ENCODE data around the gene CELSR1. TPM values are rescaled to one million over a fixed set of nuclear protein-coding genes. Genes with fewer than 3 reads are reported as not detected.

The CELSR1 gene
- total RNA-seq, 1 experiment from 2014 or later = 33.2 TPM

GRCh38 chr22:46541536-46541935 lies 4.1 kb upstream of the CELSR1 start:
- Histone ChIP-seq H3K9me3 (no peaks in the 10 kb centered on the region), H3K4me3 (ENCODE audit: low read depth, low read length) (no peak overlapping the region), H3K36me3 (ENCODE audit: control insufficient read depth, insufficient read depth, low read length) (no peaks in the 10 kb centered on the region), H3K4me1 (peaks cover 21% of the 10 kb centered on the region), H3K27me3 (replicated peaks; ENCODE audit: control insufficient read depth, insufficient read depth, low read length) (no peaks in the 10 kb centered on the region)
- ChIA-PET CTCF (interaction anchor here (0.5 to 2.1 kb wide), 5 partner anchors 110 to 206 kb away, joined by 5 to 16 read pairs (median 6); no protein-coding TSS in a partner anchor), POLR2A (interaction anchor here (0.6 kb wide), 1 partner anchor 22 kb away, joined by 4 read pairs; no protein-coding TSS in a partner anchor)
- no peak overlapping the region for H3K27ac Mint-ChIP-seq (ENCODE audit: unreplicated experiment)
- BruUV-seq (replicated peaks) = no TSS peak
- no peak for DNase-seq
- no peaks in the 10 kb centered on the region for H3K9me3 Mint-ChIP-seq (ENCODE audit: unreplicated experiment)
- TF ChIP-seq CTCF (IDR thresholded peaks at IDR 0.05; ENCODE audit: insufficient read depth in 1 of 2, low read depth in 1 of 2, low read length in 1 of 2, severe bottlenecking in 1 of 2, unreplicated experiment in 1 of 2) = no peak
- no peaks in the 10 kb centered on the region for H3K36me3 Mint-ChIP-seq (ENCODE audit: insufficient read depth, unreplicated experiment)
- peaks cover 12% of the 10 kb centered on the region for H3K4me1 Mint-ChIP-seq (ENCODE audit: low read depth, unreplicated experiment)
- H3K4me3 Mint-ChIP-seq (ENCODE audit: unreplicated experiment) = no peak overlapping the region
- H3K27me3 Mint-ChIP-seq (ENCODE audit: insufficient read depth, unreplicated experiment) = no peaks in the 10 kb centered on the region
- intact Hi-C loops (cut with micrococcal nuclease; ENCODE audit: unreplicated experiment) = loop anchor here (5.0 kb wide), 1 partner anchor 59 kb away; no protein-coding TSS in a partner anchor

- H3K27me3 ChIP-seq (replicated peaks; ENCODE audit: control insufficient read depth, insufficient read depth, low read length) = no peaks in the 10 kb centered on the region
- Mint-ChIP-seq H3K4me3 (ENCODE audit: unreplicated experiment) (no peak overlapping the region), H3K27ac (ENCODE audit: unreplicated experiment) (no peak overlapping the region), H3K36me3 (ENCODE audit: insufficient read depth, unreplicated experiment) (no peaks in the 10 kb centered on the region), H3K27me3 (ENCODE audit: insufficient read depth, unreplicated experiment) (no peaks in the 10 kb centered on the region), H3K9me3 (ENCODE audit: unreplicated experiment) (no peaks in the 10 kb centered on the region), H3K4me1 (ENCODE audit: low read depth, unreplicated experiment) (peaks cover 12% of the 10 kb centered on the region)
- ChIA-PET CTCF (interaction anchor here (0.5 kb wide), 1 partner anchor 205 kb away, joined by 6 read pairs; no protein-coding TSS in a partner anchor), POLR2A (interaction anchor here (0.6 kb wide), 1 partner anchor 23 kb away, joined by 4 read pairs; no protein-coding TSS in a partner anchor)
- no TSS peak for BruUV-seq (replicated peaks)
- TF ChIP-seq CTCF (IDR thresholded peaks at IDR 0.05; ENCODE audit: insufficient read depth in 1 of 2, low read depth in 1 of 2, low read length in 1 of 2, severe bottlenecking in 1 of 2, unreplicated experiment in 1 of 2) = no peak
- peaks cover 20% of the 10 kb centered on the region for H3K4me1 ChIP-seq
- no peaks in the 10 kb centered on the region for H3K36me3 ChIP-seq (ENCODE audit: control insufficient read depth, insufficient read depth, low read length)
- intact Hi-C loops (cut with micrococcal nuclease; ENCODE audit: unreplicated experiment) = loop anchor here (5.0 kb wide), 1 partner anchor 59 kb away; no protein-coding TSS in a partner anchor
- DNase-seq = no peak
- no peak overlapping the region for H3K4me3 ChIP-seq (ENCODE audit: low read depth, low read length)
- no peaks in the 10 kb centered on the region for H3K9me3 ChIP-seq
Observed at GRCh38 chr22:46540874-46541273, 3.5 kb upstream of the CELSR1 start.

- no peak for TF ChIP-seq CTCF (IDR thresholded peaks at IDR 0.05; ENCODE audit: insufficient read depth in 1 of 2, low read depth in 1 of 2, low read length in 1 of 2, severe bottlenecking in 1 of 2, unreplicated experiment in 1 of 2)
- H3K4me1 Mint-ChIP-seq (ENCODE audit: low read depth, unreplicated experiment) = peaks cover 12% of the 10 kb centered on the region
- no peaks in the 10 kb centered on the region for H3K36me3 Mint-ChIP-seq (ENCODE audit: insufficient read depth, unreplicated experiment)
- no TSS peak for BruUV-seq (replicated peaks)
- peak in 1 of 2 experiments; percentile 35 for DNase-seq
- intact Hi-C loops (cut with micrococcal nuclease; ENCODE audit: unreplicated experiment) = no loop called here
- Histone ChIP-seq H3K4me1 (peaks cover 20% of the 10 kb centered on the region), H3K27me3 (replicated peaks; ENCODE audit: control insufficient read depth, insufficient read depth, low read length) (no peaks in the 10 kb centered on the region), H3K9me3 (no peaks in the 10 kb centered on the region), H3K4me3 (ENCODE audit: low read depth, low read length) (no peak overlapping the region), H3K36me3 (ENCODE audit: control insufficient read depth, insufficient read depth, low read length) (peaks cover 1% of the 10 kb centered on the region; the same call in 1 of the 2 replicates)
- H3K4me3 Mint-ChIP-seq (ENCODE audit: unreplicated experiment) = peak overlapping the region; percentile 83
- H3K27ac Mint-ChIP-seq (ENCODE audit: unreplicated experiment) = no peak overlapping the region
- H3K27me3 Mint-ChIP-seq (ENCODE audit: insufficient read depth, unreplicated experiment) = no peaks in the 10 kb centered on the region
- ChIA-PET POLR2A (no interaction called here), CTCF (no interaction called here)
- H3K9me3 Mint-ChIP-seq (ENCODE audit: unreplicated experiment) = no peaks in the 10 kb centered on the region
Observed at GRCh38 chr22:46539169-46539568, 1.7 kb upstream of the CELSR1 start.
